Activated B cell treated with CpG ODN at 0.5 μM for 24 hours (primary cell): Measurements from ENCODE around the gene SLC7A4. TPM values are rescaled to one million over a fixed set of nuclear protein-coding genes. Genes with fewer than 3 reads are reported as not detected.

ENCODE experiments used
- ATAC-seq: fragments of 200-7000 bp; cut with Tn5 transposase; one replicate; pipeline ENCODE4 v1.10.0; 2021; ENCODE audit warnings: low read depth, mild to moderate bottlenecking, moderate library complexity
- CTCF ChIA-PET: fragments of 350-600 bp; sonication (Branson Sonifier 250); formaldehyde crosslinking; loops from one replicate; lab custom pipeline; 2021; ENCODE audit warnings: antibody characterized with exemption; lab: Charles Lee
- POLR2A ChIA-PET: fragments of 350-600 bp; sonication (Branson Sonifier 250); formaldehyde crosslinking; loops from one replicate; lab custom pipeline; 2021; ENCODE audit warnings: antibody characterized with exemption; lab: Charles Lee
- DNase-seq: peaks from one replicate; pipeline ENCODE4 v3.0.0; 2022
- H3K27ac Mint-ChIP-seq: one replicate; pipeline ENCODE4 v1.8.0; 2020; ENCODE audit warnings: mixed read lengths
- H3K27me3 Mint-ChIP-seq: one replicate; pipeline ENCODE4 v1.8.0; 2021; ENCODE audit warnings: mixed read lengths
- H3K36me3 Mint-ChIP-seq: one replicate; pipeline ENCODE4 v1.8.0; 2021; ENCODE audit warnings: low read depth, mixed read lengths
- H3K4me1 Mint-ChIP-seq: one replicate; pipeline ENCODE4 v1.8.0; 2021; ENCODE audit warnings: mixed read lengths
- H3K4me3 Mint-ChIP-seq: one replicate; pipeline ENCODE4 v1.8.0; 2020; ENCODE audit warnings: mild to moderate bottlenecking, mixed read lengths
- H3K9me3 Mint-ChIP-seq: one replicate; pipeline ENCODE4 v1.8.0; 2020; ENCODE audit warnings: mixed read lengths
- intact Hi-C: fragments of 100-400 bp; cut with micrococcal nuclease; formaldehyde crosslinking; loops from one replicate; pipeline ENCODE4 v1.15.1; 2024
- total RNA-seq: library from RNA; stranded (reverse); gene quantifications from 2 replicates; pipeline ENCODE4 v1.2.3, GENCODE V29; 2022
- TF ChIP-seq, protein P1 (sequence below): fragments of 200-600 bp; IDR thresholded peaks from one replicate; pipeline ENCODE4 v1.8.0; 2022; ENCODE audit warnings: antibody characterized with exemption, mild to moderate bottlenecking

The SLC7A4 gene
- total RNA-seq, 1 donor from 2014 or later, result not detected

- Mint-ChIP-seq H3K36me3 (no peaks in the 10 kb centered on the region), H3K9me3 (no peaks in the 10 kb centered on the region), H3K27ac (no peak overlapping the region), H3K27me3 (peaks cover 21% of the 10 kb centered on the region), H3K4me1 (peaks cover 3% of the 10 kb centered on the region), H3K4me3 (no peak overlapping the region)
- no peak for ATAC-seq
- no peak for DNase-seq
- intact Hi-C loops, result no loop called here
- TF ChIP-seq, protein P1, sequence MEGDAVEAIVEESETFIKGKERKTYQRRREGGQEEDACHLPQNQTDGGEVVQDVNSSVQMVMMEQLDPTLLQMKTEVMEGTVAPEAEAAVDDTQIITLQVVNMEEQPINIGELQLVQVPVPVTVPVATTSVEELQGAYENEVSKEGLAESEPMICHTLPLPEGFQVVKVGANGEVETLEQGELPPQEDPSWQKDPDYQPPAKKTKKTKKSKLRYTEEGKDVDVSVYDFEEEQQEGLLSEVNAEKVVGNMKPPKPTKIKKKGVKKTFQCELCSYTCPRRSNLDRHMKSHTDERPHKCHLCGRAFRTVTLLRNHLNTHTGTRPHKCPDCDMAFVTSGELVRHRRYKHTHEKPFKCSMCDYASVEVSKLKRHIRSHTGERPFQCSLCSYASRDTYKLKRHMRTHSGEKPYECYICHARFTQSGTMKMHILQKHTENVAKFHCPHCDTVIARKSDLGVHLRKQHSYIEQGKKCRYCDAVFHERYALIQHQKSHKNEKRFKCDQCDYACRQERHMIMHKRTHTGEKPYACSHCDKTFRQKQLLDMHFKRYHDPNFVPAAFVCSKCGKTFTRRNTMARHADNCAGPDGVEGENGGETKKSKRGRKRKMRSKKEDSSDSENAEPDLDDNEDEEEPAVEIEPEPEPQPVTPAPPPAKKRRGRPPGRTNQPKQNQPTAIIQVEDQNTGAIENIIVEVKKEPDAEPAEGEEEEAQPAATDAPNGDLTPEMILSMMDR, result no peak
- ChIA-PET CTCF (no interaction called here), POLR2A (no interaction called here)
Observed at GRCh38 chr22:21038405-21038804, 6.0 kb upstream of the SLC7A4 start.

GRCh38 chr22:21034989-21035388 lies 2.6 kb upstream of the SLC7A4 start:
- intact Hi-C loops, result no loop called here
- DNase-seq, result no peak
- no peak overlapping the region for H3K4me3 Mint-ChIP-seq
- TF ChIP-seq, protein P1, result no peak
- ATAC-seq, result no peak
- no peaks in the 10 kb centered on the region for H3K36me3 Mint-ChIP-seq
- H3K9me3 Mint-ChIP-seq, result no peaks in the 10 kb centered on the region
- ChIA-PET POLR2A (no interaction called here), CTCF (no interaction called here)
- H3K27me3 Mint-ChIP-seq, result peaks cover 35% of the 10 kb centered on the region
- H3K4me1 Mint-ChIP-seq, result no peaks in the 10 kb centered on the region
- H3K27ac Mint-ChIP-seq, result no peak overlapping the region

DNA sequence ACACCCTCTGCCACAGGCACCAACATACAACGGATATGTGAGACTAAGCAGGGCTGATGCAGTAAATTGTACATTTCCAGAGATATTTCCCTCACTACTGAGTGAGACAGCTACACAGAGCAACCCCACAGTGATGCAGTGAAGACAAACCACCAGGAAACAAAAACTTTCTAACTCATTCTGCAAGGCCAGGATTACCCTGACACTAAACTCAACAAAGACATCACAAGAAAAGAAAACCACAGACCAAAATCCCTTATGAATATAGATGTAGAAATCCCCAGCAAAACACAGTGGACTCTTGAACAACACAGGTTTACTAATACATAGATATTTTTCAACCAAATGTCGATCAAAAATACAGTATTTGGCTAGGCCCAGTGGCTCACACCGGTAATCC lies 1.5 kb upstream of the SLC7A4 start:
- no peak for DNase-seq
- no peaks in the 10 kb centered on the region for H3K9me3 Mint-ChIP-seq
- H3K36me3 Mint-ChIP-seq, result no peaks in the 10 kb centered on the region
- no peak overlapping the region for H3K27ac Mint-ChIP-seq
- TF ChIP-seq, protein P1, result no peak
- intact Hi-C loops, result no loop called here
- no peak overlapping the region for H3K4me3 Mint-ChIP-seq
- ATAC-seq, result no peak
- H3K4me1 Mint-ChIP-seq, result no peaks in the 10 kb centered on the region
- ChIA-PET POLR2A (no interaction called here), CTCF (no interaction called here)
- peaks cover 37% of the 10 kb centered on the region for H3K27me3 Mint-ChIP-seq

DNA sequence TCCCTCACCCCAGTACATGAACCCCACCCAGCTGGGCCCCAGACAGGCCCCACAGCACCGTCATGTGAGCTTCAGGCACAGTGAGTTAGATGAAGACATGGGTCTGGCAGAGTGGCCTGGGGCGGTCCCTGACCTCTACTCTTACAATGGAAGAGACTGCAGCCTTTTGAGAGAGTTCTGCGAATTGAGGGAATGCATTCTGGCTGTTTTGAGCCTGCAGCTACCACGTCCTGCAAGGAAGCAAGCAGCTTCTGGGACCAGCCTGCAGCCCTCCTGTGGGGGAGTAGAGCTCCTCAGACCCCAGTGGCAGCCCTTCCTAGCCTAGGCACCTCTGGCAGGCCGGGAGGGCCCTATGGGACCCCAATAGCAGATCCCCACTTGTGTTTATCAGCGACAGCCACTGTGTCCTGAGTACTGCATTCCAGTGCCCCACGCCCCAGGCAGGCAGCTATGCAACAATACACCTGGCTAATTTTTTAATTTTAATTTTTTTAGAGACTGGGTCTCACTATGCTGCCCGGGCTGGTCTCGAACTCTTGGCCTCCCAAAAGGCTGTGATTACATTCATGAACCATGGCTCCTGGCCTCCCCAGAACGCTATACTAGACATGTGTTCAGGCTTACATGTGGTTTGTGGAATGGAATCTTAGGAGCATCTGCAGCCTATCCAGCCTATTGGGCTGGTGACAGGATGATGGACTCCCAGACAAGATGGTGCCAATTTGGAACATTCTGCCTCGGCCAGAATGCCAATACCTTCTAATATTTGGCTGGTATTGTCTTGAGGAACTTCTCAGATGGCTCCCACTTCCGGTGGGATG lies 717 bp upstream of the SLC7A4 start:
- H3K4me3 Mint-ChIP-seq, result no peak overlapping the region
- H3K27ac Mint-ChIP-seq, result no peak overlapping the region
- no peaks in the 10 kb centered on the region for H3K36me3 Mint-ChIP-seq
- TF ChIP-seq, protein P1, result no peak
- ATAC-seq, result no peak
- no peaks in the 10 kb centered on the region for H3K4me1 Mint-ChIP-seq
- H3K9me3 Mint-ChIP-seq, result no peaks in the 10 kb centered on the region
- peaks cover 33% of the 10 kb centered on the region for H3K27me3 Mint-ChIP-seq
- ChIA-PET CTCF (no interaction called here), POLR2A (no interaction called here)
- DNase-seq, result no peak
- intact Hi-C loops, result no loop called here

DNA sequence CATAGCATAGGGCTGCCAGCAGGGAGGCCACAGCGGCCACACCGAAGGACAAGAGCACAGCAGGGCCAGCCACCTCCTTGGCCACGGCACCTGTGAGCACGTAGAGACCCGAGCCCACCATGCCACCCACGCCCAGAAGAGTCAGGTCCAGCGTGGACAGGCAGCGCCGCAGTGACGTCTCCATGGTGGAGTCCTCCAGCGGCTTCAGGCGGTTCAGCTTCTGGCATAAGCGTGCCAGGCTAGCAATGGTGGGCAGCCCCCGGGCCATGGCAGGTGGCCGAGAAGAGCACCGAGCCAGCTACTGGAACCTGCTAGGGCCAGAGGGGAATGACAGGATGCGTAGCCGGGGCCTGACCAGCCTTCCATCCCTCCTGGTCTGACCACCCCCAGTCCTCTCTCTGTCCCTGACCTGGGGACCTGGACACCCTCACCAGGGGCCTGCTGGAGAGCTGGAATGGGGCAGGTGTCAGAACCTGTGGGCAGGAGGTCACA lies 770 bp downstream of the SLC7A4 start:
- TF ChIP-seq, protein P1, result no peak
- ATAC-seq (no peak), DNase-seq (no peak)
- CTCF ChIA-PET, result no interaction called here
- Mint-ChIP-seq H3K4me3 (no peak overlapping the region), H3K27ac (no peak overlapping the region), H3K27me3 (peaks cover 30% of the 10 kb centered on the region), H3K9me3 (no peaks in the 10 kb centered on the region), H3K36me3 (no peaks in the 10 kb centered on the region), H3K4me1 (no peaks in the 10 kb centered on the region)
- POLR2A ChIA-PET, result no interaction called here
- intact Hi-C loops, result no loop called here
